GM23338 (cell line): ENCODE results near the gene EPC1. TPM values are rescaled to one million over a fixed set of nuclear protein-coding genes. Genes with fewer than 3 reads are reported as not detected.

Experiments used
- ATAC-seq: fragments of 200-7000 bp; cut with Tn5 transposase; 3 replicates; pipeline ENCODE4 v1.9.1; 2020
- DNase-seq: peaks from one replicate; pipeline ENCODE4 v3.0.0-alpha.2; 2015; ENCODE audit warnings: low spot score
- H2AFZ ChIP-seq: fragments of 200-600 bp; sonication (generic); 2 replicates; pipeline ENCODE4 v1.8.0; 2016; ENCODE audit warnings: antibody characterized with exemption, mild to moderate bottlenecking, moderate library complexity
- H3F3A ChIP-seq: fragments of 200-600 bp; sonication (generic); replicated peaks from 2 replicates; pipeline ENCODE4 v1.8.0; 2017; ENCODE audit warnings: antibody characterized with exemption, mixed run types, low read depth
- H3K27ac ChIP-seq: fragments of 200-600 bp; sonication (generic); 2 replicates; pipeline ENCODE4 v1.6.1; 2016; ENCODE audit warnings: low read depth
- H3K27me3 ChIP-seq: fragments of 200-600 bp; sonication (generic); 2 replicates; pipeline ENCODE4 v1.8.0; 2016; ENCODE audit warnings: mild to moderate bottlenecking, mixed run types, moderate library complexity; ENCODE audit not compliant: insufficient read depth
- H3K36me3 ChIP-seq: fragments of 200-600 bp; sonication (generic); 2 replicates; pipeline ENCODE4 v1.8.0; 2016; ENCODE audit warnings: mild to moderate bottlenecking; ENCODE audit not compliant: insufficient read depth
- H3K4me1 ChIP-seq: fragments of 200-600 bp; sonication (generic); 2 replicates; pipeline ENCODE4 v1.8.0; 2016; ENCODE audit warnings: mild to moderate bottlenecking, moderate library complexity; ENCODE audit not compliant: insufficient read depth
- H3K4me2 ChIP-seq: fragments of 200-600 bp; sonication (generic); 2 replicates; pipeline ENCODE4 v1.7.1; 2017; ENCODE audit warnings: mixed run types
- H3K4me3 ChIP-seq: fragments of 200-600 bp; sonication (generic); 2 replicates; pipeline ENCODE4 v1.6.1; 2016; ENCODE audit warnings: mixed run types
- H3K79me2 ChIP-seq: fragments of 200-600 bp; sonication (generic); replicated peaks from 2 replicates; pipeline ENCODE4 v1.8.0; 2017; ENCODE audit warnings: mild to moderate bottlenecking; ENCODE audit not compliant: insufficient read depth
- H3K9me2 ChIP-seq: fragments of 200-600 bp; sonication (generic); 2 replicates; pipeline ENCODE4 v1.8.0; 2017; ENCODE audit not compliant: insufficient read depth
- H4K20me1 ChIP-seq: fragments of 200-600 bp; sonication (generic); replicated peaks from 2 replicates; pipeline ENCODE4 v1.8.0; 2017; ENCODE audit warnings: mild to moderate bottlenecking; ENCODE audit not compliant: insufficient read depth
- H3K27ac Mint-ChIP-seq: 2 replicates; pipeline ENCODE4 v1.8.0; 2020; ENCODE audit warnings: inconsistent platforms, mild to moderate bottlenecking, moderate library complexity, mixed read lengths
- H3K27me3 Mint-ChIP-seq: 3 replicates; pipeline ENCODE4 v1.8.0; 2022; ENCODE audit warnings: low read depth, mild to moderate bottlenecking, moderate library complexity, mixed read lengths, inconsistent platforms; ENCODE audit not compliant: insufficient read depth, poor library complexity
- H3K36me3 Mint-ChIP-seq: 3 replicates; pipeline ENCODE4 v1.8.0; 2021; ENCODE audit warnings: low read depth, mild to moderate bottlenecking, inconsistent platforms, moderate library complexity, mixed read lengths
- H3K4me1 Mint-ChIP-seq: 3 replicates; pipeline ENCODE4 v1.8.0; 2020; ENCODE audit warnings: mild to moderate bottlenecking, inconsistent platforms, mixed read lengths
- H3K4me3 Mint-ChIP-seq: 3 replicates; pipeline ENCODE4 v1.8.0; 2021; ENCODE audit warnings: moderate library complexity, mild to moderate bottlenecking, inconsistent platforms, mixed read lengths
- H3K9me3 Mint-ChIP-seq: 3 replicates; pipeline ENCODE4 v1.8.0; 2020; ENCODE audit warnings: moderate library complexity, mild to moderate bottlenecking, inconsistent platforms, mixed read lengths
- ETS1 ChIP-seq: IDR thresholded peaks from 2 replicates; pipeline ENCODE4 v1.6.1; 2016; ENCODE audit warnings: antibody characterized with exemption
- EZH2phosphoT487 ChIP-seq: fragments of 200-600 bp; sonication (generic); IDR thresholded peaks from one replicate; pipeline ENCODE4 v1.8.1; 2018; ENCODE audit warnings: antibody characterized with exemption; ENCODE audit not compliant: unreplicated experiment
- POLR2AphosphoS5 ChIP-seq: IDR thresholded peaks from 2 replicates; pipeline ENCODE4 v1.6.1; 2016; ENCODE audit warnings: antibody characterized with exemption, low read depth
- ZNF114 ChIP-seq: fragments of 250-450 bp; sonication (Bioruptor Pico); IDR thresholded peaks from 2 replicates; pipeline ENCODE4 v1.5.0; 2020; ENCODE audit warnings: mild to moderate bottlenecking, moderate library complexity
- ZNF331 ChIP-seq: fragments of 250-450 bp; sonication (Bioruptor Pico); IDR thresholded peaks from 2 replicates; pipeline ENCODE4 v1.5.0; 2020; ENCODE audit warnings: low read depth, mild to moderate bottlenecking, moderate library complexity
- ZNF462 ChIP-seq: fragments of 250-450 bp; sonication (Bioruptor Pico); IDR thresholded peaks from 2 replicates; pipeline ENCODE4 v1.5.0; 2020; ENCODE audit warnings: mild to moderate bottlenecking, moderate library complexity
- polyA plus RNA-seq: library from polyadenylated mRNA; unstranded; fragments of >200 nt; fragmentation: Nextera tagmentation; extraction: Ambion mirVana; gene quantifications from 2 replicates; pipeline ENCODE4 v1.2.1, GENCODE V29; 2016
- total RNA-seq: library from RNA; depleted of rRNA; stranded (reverse); fragments of >200 nt; shearing (Covaris generic); gene quantifications from 2 replicates; pipeline ENCODE4 v1.2.3, GENCODE V29; 2014

EPC1 gene
- total and polyA plus RNA-seq, 2 experiments from 2014 or later, result 24.1 to 25.9 TPM

GRCh38 chr10:32379318-32379949 lies 32.5 kb upstream of the EPC1 start (continued):
- TF ChIP-seq ZNF462 (CRISPR knock-in tag) (no peak), EZH2phosphoT487 (no peak), ZNF114 (CRISPR knock-in tag) (no peak), ETS1 (no peak)

- TF ChIP-seq POLR2AphosphoS5, result peak; percentile 68
- no peak for TF ChIP-seq ZNF331
- H3K4me1 ChIP-seq, result no peaks in the 10 kb centered on the region
These were observed 31.7 kb upstream of the EPC1 start for GRCh38 chr10:32378363-32379317.

More at GRCh38 chr10:32378363-32379317, 31.7 kb upstream of the EPC1 start:
- peak; percentile 97 for ATAC-seq
- Mint-ChIP-seq H3K4me3 (no peak overlapping the region), H3K27me3 (no peaks in the 10 kb centered on the region), H3K36me3 (no peaks in the 10 kb centered on the region), H3K9me3 (no peaks in the 10 kb centered on the region), H3K4me1 (peaks cover 2% of the 10 kb centered on the region; the same call in 2 of the 3 replicates), H3K27ac (no peak overlapping the region)
- Histone ChIP-seq H3K79me2 (peaks cover 46% of the 10 kb centered on the region), H3K36me3 (no peaks in the 10 kb centered on the region), H2AFZ (peak overlapping the region; percentile 45; the same call in 1 of the 2 replicates), H3K4me2 (peak overlapping the region; percentile 79), H3K27ac (peak overlapping the region; percentile 64), H3K4me3 (peak overlapping the region; percentile 72), H3K27me3 (no peaks in the 10 kb centered on the region), H3F3A (no peaks in the 10 kb centered on the region), H4K20me1 (no peaks in the 10 kb centered on the region; the same call in 1 of the 2 replicates), H3K9me2 (no peaks in the 10 kb centered on the region)
- DNase-seq, result peak; percentile 94
